Lower lobe of right lung (tissue), 2 donors: ENCODE results near the gene PPP1R27. TPM values are rescaled to one million over a fixed set of nuclear protein-coding genes. Genes with fewer than 3 reads are reported as not detected.
A peak's percentile ranks its signal among the peaks of the same experiment; 100 is the strongest.

Experiments used
- ATAC-seq, 2 donors: fragments of 200-7000 bp; cut with Tn5 transposase; one replicate each; pipeline ENCODE4 v1.9.1; 2020 to 2022; ENCODE audit warnings: mild to moderate bottlenecking in 2 of 2, moderate library complexity in 2 of 2
- DNase-seq: peaks from one replicate; pipeline ENCODE4 v3.0.0-alpha.2; 2020
- H3K27ac ChIP-seq: fragments of 200-600 bp; one replicate; pipeline ENCODE4 v1.8.0; 2022
- H3K27me3 ChIP-seq: fragments of 200-600 bp; one replicate; pipeline ENCODE4 v1.8.0; 2022; ENCODE audit warnings: low read depth
- H3K36me3 ChIP-seq: fragments of 200-600 bp; one replicate; pipeline ENCODE4 v1.8.0; 2022; ENCODE audit warnings: mild to moderate bottlenecking
- H3K4me1 ChIP-seq: fragments of 200-600 bp; one replicate; pipeline ENCODE4 v1.8.0; 2022
- H3K4me3 ChIP-seq: fragments of 200-600 bp; one replicate; pipeline ENCODE4 v1.8.0; 2022; ENCODE audit warnings: mild to moderate bottlenecking
- H3K9me3 ChIP-seq: fragments of 200-600 bp; one replicate; pipeline ENCODE4 v1.8.0; 2022
- intact Hi-C: fragments of 100-400 bp; cut with DNase I; formaldehyde crosslinking; loops from one replicate; pipeline ENCODE4 v1.11.0; 2022
- total RNA-seq: library from RNA; stranded (reverse); fragmentation: NEBNext Ultra II Directional; extraction: Animal tissue kit (Norgen Biotek cat#: 25700); gene quantifications from one replicate; pipeline ENCODE4 v1.2.1, GENCODE V29; 2021
- TF ChIP-seq, protein P1 (sequence below): fragments of 200-600 bp; IDR thresholded peaks from one replicate; pipeline ENCODE4 v1.8.0; 2022; ENCODE audit warnings: antibody characterized with exemption, mild to moderate bottlenecking
- donor health status: DM: no; HTN: yes; CAD: no; lungs with severe emphysema.

Gene PPP1R27
- total RNA-seq, 1 donor from 2014 or later, result not detected

- Histone ChIP-seq H3K4me1 (peaks cover 24% of the 10 kb centered on the region), H3K27me3 (no peaks in the 10 kb centered on the region), H3K9me3 (no peaks in the 10 kb centered on the region), H3K36me3 (peaks cover 4% of the 10 kb centered on the region), H3K27ac (peak overlapping the region; percentile 94), H3K4me3 (peak overlapping the region; percentile 78)
- DNase-seq (no peak), ATAC-seq (no peak)
- TF ChIP-seq, protein P1, sequence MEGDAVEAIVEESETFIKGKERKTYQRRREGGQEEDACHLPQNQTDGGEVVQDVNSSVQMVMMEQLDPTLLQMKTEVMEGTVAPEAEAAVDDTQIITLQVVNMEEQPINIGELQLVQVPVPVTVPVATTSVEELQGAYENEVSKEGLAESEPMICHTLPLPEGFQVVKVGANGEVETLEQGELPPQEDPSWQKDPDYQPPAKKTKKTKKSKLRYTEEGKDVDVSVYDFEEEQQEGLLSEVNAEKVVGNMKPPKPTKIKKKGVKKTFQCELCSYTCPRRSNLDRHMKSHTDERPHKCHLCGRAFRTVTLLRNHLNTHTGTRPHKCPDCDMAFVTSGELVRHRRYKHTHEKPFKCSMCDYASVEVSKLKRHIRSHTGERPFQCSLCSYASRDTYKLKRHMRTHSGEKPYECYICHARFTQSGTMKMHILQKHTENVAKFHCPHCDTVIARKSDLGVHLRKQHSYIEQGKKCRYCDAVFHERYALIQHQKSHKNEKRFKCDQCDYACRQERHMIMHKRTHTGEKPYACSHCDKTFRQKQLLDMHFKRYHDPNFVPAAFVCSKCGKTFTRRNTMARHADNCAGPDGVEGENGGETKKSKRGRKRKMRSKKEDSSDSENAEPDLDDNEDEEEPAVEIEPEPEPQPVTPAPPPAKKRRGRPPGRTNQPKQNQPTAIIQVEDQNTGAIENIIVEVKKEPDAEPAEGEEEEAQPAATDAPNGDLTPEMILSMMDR, result no peak
- intact Hi-C loops, result no loop called here
Measured at GRCh38 chr17:81833921-81834830, 674 bp downstream of the PPP1R27 start.

- ATAC-seq (peak; percentile 90 to 94), DNase-seq (peak; percentile 97)
- TF ChIP-seq, protein P1, result no peak
- intact Hi-C loops, result no loop called here
- Histone ChIP-seq H3K4me1 (peaks cover 24% of the 10 kb centered on the region), H3K27ac (peak within 1 kb of the TSS; percentile 94), H3K27me3 (no peaks in the 10 kb centered on the region), H3K9me3 (no peaks in the 10 kb centered on the region), H3K36me3 (peaks cover 4% of the 10 kb centered on the region), H3K4me3 (peak within 1 kb of the TSS; percentile 90)
Measured at GRCh38 chr17:81833160-81833920, 1.5 kb downstream of the PPP1R27 start, which contains the start of gene MCRIP1. MCRIP1 (minus strand) TSS chr17:81833291; CDS start chr17:81824506, 8,785 bp downstream.

- Histone ChIP-seq H3K27ac (peak overlapping the region; percentile 91), H3K36me3 (peaks cover 4% of the 10 kb centered on the region), H3K4me1 (peaks cover 24% of the 10 kb centered on the region), H3K27me3 (no peaks in the 10 kb centered on the region), H3K9me3 (no peaks in the 10 kb centered on the region), H3K4me3 (peak overlapping the region; percentile 90)
- intact Hi-C loops, result no loop called here
- peak; percentile 34 to 82 for ATAC-seq
- DNase-seq, result peak; percentile 73
- TF ChIP-seq, protein P1, result no peak
Measured at GRCh38 chr17:81832608-81833159, 2.2 kb downstream of the PPP1R27 start.

DNA sequence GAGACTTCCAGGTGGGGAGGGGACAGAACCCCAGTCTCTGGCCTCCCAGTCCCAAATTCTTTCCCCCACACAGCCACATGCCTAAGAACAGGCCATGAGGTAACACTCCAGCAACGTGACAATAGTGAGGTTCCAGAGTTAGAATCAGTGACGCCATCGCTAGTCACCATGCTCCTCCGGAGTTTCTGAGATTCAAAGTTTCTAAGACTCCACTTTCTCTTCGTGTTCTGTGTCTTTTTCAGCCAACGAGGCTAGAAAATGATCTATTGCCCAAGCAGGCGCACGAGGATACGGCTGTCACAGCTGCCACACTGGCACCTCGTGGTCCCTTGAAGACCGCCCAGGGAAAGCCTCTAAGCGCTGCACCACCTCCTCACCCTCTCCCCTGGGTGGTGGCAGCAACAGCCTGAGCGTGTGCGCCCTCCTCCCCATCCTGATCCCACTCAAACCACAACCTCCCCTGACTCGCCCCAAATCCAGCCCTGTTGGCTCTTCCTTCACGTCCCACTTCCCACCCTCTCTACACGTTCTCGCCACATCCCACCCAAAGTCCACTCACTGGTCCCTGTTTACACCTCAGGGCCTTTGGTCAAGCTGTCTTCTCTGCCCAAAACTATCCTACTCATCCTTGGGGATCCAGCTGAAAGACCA, 2.8 kb downstream of the PPP1R27 start:
- Histone ChIP-seq H3K27ac (peak overlapping the region; percentile 91), H3K4me1 (peaks cover 24% of the 10 kb centered on the region), H3K9me3 (no peaks in the 10 kb centered on the region), H3K36me3 (peaks cover 4% of the 10 kb centered on the region), H3K4me3 (peak overlapping the region; percentile 90), H3K27me3 (no peaks in the 10 kb centered on the region)
- intact Hi-C loops, result no loop called here
- peak; percentile 67 for DNase-seq
- ATAC-seq, result peak; percentile 52 to 54
- TF ChIP-seq, protein P1, result no peak

DNA sequence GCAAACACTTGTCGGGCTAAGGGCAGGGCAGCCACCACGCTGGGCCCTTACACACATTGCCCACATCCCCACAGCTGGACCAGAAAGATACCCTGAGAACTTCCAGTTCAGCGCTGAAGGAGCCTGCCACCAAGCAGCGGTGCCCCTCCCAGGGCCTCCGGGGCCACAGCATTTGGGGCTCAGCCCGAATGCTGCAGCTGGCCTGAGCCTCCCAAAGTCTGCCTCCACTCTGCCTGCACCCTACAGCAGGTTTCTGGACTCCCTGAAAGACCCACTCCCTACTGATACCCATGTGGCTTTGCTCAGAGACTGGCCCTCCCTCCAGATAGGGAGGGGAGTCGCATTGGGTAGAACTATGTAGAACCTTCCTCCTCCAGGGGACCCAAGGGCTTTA, 3.3 kb downstream of the PPP1R27 start:
- Histone ChIP-seq H3K4me3 (peak overlapping the region; percentile 90), H3K27me3 (no peaks in the 10 kb centered on the region), H3K27ac (peak overlapping the region; percentile 91), H3K4me1 (peaks cover 24% of the 10 kb centered on the region), H3K36me3 (peaks cover 4% of the 10 kb centered on the region), H3K9me3 (no peaks in the 10 kb centered on the region)
- TF ChIP-seq, protein P1, result no peak
- intact Hi-C loops, result no loop called here
- ATAC-seq (no peak), DNase-seq (no peak)
